Measurements from ENCODE around the gene ADAP1.
"Not testable (repeated sequence)": the region's sequence is repeated elsewhere in the genome, so short reads cannot be mapped to it uniquely, and the experiment has no call there.

The ADAP1 gene

GRCh38 chr7:875476-876076 lies 78.9 kb downstream of the ADAP1 start:
- no peak for FAIRE-seq

DNA sequence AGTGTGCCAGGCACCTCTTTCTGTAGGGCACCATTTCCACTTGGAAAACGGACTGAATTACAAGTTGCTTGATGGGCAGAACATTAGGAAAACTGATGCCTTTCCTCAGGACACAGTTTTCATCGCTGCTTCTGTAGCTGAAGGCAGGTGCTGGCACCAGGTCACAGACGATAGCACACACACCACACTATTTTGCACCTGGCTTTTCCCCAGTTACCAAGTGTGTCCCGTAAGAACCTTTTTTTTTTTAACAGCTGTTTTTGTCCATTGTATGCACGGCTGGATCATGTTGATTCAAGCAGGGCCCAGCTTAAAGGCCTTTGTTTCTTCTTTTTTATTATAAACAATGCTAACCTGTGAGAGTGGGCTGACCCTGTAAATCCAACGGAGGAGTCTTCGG lies 79.4 kb downstream of the ADAP1 start:
- FAIRE-seq: no peak

- FAIRE-seq: no peak
These were observed 80.3 kb downstream of the ADAP1 start for GRCh38 chr7:874031-874749.

GRCh38 chr7:873367-874002 lies 81.0 kb downstream of the ADAP1 start:
- FAIRE-seq: no peak

- not testable (repeated sequence) for FAIRE-seq
These were observed 81.8 kb downstream of the ADAP1 start for GRCh38 chr7:872685-873084.

- no peak for FAIRE-seq
These were observed 82.5 kb downstream of the ADAP1 start for GRCh38 chr7:871900-872537.

DNA sequence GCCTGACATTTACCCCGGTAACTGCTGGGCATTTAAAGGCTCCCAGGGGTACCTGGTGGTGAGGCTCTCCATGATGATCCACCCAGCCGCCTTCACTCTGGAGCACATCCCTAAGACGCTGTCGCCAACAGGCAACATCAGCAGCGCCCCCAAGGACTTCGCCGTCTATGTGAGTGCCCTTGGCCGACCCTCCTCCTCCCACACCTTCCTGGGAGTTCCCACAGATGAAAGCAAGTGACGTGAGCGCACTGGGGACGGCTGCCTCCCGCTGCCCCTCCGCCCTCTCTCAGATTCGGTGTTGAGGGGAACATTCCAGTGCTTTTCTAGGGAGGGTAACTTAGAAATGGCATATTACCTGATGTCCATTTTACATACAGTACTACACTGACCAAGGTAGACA lies 85.1 kb downstream of the ADAP1 start:
- FAIRE-seq: no peak

DNA sequence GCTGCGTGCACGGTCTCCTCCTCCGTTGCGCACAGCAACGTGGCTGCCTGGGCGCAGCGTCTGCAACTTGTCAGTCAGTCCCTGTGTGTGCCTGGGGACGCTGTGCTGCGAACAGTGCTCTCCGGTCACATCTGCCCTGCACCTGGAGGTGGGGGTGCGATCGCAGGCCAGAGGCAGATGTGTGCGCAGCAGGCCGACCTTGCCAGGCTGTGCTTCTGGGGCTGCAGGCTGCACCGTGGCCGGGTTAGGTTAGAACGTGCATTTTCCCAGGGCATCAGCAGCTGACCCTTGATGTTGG lies 86.3 kb downstream of the ADAP1 start:
- no peak for FAIRE-seq

DNA sequence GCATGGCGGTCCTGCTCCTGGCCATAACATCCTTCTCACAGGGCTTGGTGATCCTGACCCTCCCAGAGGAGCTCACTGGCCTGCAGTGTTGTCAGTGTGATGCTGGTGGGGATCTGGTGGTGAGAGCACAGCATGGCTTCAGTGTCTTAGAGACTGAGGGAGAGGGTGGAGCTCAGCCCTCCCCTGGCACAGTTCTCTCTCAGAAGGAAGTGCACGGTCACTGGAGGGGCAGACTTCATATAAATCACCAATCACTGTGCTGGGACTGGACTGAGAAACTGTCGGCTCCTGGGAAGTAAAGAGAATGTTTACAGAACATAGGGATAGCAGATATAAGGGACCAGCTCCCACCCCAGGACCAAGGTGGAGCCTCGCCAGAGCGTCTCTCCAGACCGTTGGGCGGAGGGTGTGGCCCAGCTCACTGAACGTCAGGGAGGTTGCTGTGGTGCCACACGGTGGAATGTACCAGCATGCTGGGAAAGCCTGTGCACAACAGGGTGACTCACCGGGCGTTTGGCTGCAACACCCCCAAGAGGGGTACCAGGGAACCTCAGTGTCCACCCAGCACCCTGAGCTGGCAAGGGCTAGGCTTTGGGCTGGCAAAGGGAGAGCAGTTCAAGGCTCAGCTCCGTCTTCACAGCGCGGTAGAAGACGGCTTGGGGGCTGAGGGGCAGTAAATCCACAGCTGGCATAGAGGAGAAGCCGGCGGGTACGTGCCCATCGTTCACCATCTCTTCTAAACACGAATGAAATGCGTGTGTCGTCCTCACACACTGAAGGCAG lies 86.9 kb downstream of the ADAP1 start:
- no peak for FAIRE-seq

- no peak for FAIRE-seq
These were observed 87.5 kb downstream of the ADAP1 start for GRCh38 chr7:867001-867405.

DNA sequence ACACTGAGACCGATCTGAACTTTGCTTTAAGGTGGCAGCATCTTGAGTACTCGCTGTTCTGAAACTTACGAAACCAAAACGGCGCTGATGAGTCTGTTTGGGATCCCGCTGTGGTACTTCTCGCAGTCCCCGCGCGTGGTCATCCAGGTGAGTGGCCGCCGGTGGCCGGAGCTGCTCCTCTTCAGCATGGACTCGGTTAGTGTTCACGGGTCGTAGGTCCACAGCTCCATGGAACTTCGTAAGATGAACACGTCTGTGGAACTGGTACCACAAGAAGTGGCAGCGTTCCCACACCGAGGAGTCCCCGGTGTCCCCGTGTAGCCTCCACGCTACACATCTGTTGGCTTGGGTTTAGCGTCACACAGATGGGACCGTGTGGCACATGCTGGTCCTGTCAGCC lies 88.6 kb downstream of the ADAP1 start:
- FAIRE-seq: no peak

- FAIRE-seq: no peak
These were observed 91.4 kb downstream of the ADAP1 start for GRCh38 chr7:863106-863505.

DNA sequence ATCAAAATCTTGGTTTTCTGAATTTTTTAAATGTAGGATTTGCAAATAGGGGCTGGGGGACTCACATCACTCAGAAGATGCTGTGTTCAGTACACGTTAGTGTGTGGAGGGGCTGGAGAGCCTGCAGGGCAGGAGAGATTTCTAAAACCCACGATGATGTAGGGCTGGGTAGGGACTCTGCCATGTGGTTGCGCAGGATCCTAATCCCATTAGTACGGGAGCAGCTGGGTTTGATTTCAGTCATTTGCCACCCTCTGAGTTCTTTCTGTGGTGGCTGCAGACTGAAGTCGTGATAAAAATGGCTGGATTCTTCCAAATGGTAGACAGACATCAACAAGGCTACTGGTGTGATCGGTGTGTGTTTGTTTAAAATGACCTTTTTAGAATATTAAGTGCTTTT lies 92.3 kb downstream of the ADAP1 start:
- FAIRE-seq: no peak

- no peak for FAIRE-seq
These were observed 93.3 kb downstream of the ADAP1 start for GRCh38 chr7:861222-861621.

- FAIRE-seq: no peak
These were observed 94.3 kb downstream of the ADAP1 start for GRCh38 chr7:860149-860548.

DNA sequence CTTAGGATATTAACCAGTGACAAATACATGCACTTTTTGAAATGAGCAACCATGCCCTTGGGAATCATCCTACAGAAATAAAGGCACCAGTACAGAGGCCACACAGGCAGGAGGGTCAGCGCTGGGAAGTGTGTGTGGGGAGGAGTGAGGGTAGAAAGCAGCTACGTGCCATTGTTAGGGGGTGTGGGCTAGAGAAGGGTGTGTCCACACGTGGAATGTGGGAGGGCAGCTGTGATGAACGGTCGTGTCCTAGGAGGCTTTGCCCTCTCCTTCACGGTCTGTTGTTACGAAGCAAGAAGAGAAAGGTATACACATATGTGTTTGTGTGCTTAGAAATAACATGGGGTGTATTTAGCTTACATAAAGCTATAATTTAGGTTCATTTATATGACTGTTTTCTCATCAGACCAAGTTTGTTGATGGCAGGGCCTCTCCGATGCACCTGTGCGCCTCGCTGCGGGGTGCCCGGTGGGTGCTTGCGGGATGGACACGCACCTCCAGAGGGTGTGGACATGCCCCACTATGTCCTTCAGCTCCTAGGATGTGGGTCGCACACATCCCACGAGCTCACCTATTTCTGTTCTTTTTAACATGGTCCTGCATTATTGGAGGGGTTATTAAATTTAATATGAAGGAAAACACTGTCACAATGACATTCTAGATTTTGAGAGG lies 95.0 kb downstream of the ADAP1 start:
- FAIRE-seq: no peak

DNA sequence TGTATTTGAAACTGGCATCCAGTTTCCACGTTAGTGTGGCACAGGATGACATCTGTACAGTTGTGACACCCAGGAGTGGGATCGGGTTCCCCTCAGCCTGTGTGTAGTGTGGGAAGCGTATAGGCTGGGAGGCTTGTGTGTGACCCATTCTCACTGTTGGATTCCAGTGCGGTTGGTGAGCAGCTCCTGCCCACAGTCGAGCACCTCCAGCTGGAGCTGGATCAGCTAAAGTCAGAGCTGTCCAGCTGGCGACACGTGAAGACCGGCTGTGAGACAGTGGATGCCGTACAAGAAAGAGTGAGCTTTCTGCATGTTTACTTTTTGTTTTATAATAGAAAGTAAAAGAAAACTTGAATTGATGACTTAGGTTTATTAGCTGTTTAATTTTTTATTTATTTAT lies 96.8 kb downstream of the ADAP1 start:
- FAIRE-seq: no peak

DNA sequence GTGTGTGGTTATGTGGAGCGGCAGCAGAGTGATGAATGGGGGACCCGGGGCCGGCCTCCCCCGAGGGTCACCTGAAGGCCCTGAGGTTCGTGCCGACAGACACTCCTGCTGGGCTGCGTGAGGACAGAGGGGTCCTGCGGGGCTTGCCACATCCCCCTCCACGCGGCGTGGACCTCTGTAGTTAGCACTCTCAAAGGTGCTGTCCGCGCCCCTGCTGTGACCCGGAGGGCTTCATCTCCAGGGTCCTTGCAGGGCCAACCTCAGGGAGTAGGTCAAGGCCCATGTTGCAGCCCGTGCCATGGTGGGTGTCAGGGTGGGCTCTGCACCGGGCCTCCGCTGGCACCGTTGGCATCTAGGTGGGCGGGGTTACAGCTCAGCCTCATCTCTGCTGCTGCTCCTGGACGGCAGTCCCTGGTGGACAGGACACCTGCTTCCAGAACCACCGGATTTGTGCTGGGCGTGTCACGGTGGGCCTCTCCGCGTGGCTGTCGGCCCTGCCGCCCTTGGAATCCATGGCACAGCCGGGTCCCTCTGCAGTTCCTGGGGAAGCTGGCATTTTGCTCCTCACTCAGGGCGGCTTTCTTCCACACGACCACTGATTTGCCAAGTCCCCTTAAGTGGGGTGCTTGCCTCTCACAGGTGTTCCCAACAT lies 97.9 kb downstream of the ADAP1 start:
- FAIRE-seq: no peak

- FAIRE-seq: no peak
These were observed 98.7 kb downstream of the ADAP1 start for GRCh38 chr7:855686-856369.

DNA sequence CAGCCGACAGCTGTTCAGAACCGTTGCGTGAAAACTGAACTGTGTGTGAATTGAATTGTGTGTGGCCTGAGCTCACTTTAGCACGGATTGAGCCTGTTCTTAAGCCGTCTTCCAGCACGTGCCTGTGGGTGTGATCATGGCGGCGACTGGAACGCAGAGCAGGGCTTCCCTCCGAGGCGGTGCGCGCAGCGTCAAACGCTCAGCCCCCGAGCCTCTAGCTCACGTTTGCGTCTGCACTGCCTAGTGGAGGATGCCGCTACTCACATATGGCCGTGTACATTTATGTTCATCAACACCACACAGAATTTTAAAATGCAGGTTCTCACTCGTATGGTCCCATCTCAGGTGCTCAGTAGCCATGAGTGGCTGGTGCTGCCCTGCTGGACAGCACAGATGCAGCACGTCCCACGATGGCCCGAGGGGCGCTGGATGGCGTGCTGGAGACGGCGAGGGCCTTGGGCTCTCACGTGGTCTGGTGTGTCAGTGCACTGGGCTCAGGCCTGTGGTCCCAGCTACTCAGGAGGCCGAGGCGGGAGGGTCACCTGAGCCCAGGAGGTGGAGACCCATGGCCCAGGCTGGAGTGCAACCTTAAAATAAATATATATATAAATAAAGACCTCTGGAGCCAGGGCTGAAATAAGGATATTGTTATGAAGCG lies 100.2 kb downstream of the ADAP1 start:
- FAIRE-seq: no peak

Data from islet of Langerhans (tissue), 1 donor.